NCI-H510A (cell line): ENCODE data around the gene GLDC.
A peak's percentile ranks its signal among the peaks of the same experiment; 100 is the strongest.
"Not testable (repeated sequence)": the region's sequence is repeated elsewhere in the genome, so short reads cannot be mapped to it uniquely, and the experiment has no call there.

Source experiments
- DNase-seq: peaks from one replicate; lab custom pipeline; 2025; lab: John Stamatoyannopoulos, UW

Gene GLDC

DNA sequence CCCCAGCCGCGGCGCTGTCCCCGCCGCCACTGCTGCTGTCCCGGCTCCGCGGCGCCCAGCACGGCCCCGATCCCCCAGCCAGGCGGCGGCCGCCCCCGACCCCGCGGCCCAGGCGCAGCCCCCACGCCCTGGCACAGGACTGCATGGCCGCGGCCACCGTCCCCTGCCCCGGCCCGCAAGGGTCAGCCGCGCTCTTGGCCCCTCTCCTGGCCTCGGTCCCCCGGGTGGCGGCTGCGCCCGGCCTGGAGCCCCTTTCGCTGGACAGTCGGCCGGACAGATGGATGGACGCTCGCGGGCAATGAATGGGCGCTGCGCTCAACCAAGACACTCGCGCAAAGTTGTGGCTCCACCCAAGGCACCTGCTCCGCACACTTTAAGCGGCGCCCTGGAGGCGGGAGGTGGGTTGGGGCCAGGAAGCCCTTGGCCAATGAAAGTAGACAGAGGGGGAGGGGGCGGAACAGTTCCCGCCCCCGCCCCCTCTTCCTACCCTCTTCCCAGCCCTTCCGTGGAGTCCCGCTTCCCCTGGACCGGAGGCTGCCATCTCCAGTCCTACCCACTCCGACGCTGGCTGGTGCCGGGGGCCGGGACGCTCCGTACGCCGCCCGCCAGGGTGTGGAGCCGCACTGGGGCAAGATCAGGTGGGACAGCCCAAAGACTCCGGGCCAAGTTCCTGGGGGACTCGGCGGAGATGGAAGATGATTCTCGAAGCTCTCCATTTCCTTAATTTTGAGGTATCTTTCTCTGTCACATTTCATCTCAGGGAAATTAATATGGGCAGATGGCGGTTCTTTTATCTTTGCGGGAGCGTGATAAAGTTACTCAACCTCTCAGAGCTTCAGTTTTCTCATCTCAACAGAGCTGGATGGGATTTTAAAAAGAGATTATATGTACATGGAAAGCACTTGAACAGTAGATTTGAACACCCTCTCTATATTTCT lies at the start of gene GLDC:
Gene GLDC (minus strand): TSS at position 375 of the 938 bp plus-strand sequence. CDS start 230 bp downstream, at position 145.
- DNase-seq, result peak; percentile 81

DNA sequence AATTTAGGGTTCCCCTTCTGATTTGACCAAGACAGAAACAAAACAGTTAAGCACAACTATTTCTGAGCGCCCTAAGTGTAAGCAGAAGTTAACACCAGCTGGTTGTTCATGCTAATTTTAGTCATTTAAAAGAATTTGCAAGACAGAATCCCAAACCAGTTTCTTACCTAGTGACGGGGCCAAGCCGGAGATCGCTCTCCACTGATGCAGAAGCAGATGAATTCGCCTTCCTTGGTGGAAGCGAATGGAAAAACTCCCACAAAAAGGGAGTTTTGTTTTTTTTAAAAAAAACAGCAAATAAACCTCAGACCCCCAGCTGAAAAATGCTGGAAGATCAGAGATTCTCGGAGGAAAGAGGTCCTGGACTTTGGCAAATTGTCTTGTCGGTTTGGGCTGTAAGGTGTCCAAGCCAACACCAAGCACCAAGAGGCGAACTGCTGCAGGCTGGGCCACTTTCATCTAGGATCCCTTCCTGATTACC lies 47.4 kb upstream of the GLDC start:
- DNase-seq, result no peak

DNA sequence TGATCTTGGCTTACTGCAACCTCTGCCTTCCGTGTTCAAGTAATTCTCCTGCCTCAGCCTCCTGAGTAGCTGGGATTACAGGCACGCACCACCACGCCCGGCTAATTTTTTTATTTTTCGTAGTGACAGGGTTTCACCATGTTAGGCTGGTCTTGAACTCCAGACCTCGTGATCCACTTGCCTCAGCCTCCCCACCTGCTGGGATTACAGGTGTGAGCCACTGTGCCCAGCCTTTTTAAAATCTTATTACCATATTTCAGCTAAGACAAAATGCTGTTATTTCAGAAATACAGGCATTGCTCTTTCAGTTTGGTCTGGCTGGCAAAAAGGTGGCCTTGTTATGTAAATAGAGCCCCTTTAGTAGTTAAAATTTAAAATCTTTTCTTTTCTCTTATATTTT lies 46.9 kb upstream of the GLDC start:
- no peak for DNase-seq

DNA sequence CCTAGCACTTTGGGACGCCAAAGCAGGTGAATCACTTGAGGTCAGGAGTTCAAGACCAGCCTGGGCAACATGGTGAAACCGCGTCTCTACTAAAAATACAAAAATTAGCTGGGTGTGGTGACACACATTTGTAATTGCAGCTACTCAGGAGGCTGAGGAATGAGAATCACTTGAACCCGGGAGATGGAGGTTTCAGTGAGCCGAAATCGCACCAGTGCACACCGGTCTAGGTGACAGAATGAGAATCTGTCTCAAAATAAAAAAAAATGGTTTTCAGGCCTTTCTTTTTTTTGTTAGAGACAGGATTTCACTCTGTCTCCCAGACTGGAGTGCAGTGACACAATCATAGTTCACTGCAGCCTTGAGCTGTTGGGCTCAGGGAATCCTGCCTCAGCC lies 45.1 kb upstream of the GLDC start:
- not testable (repeated sequence) for DNase-seq

DNA sequence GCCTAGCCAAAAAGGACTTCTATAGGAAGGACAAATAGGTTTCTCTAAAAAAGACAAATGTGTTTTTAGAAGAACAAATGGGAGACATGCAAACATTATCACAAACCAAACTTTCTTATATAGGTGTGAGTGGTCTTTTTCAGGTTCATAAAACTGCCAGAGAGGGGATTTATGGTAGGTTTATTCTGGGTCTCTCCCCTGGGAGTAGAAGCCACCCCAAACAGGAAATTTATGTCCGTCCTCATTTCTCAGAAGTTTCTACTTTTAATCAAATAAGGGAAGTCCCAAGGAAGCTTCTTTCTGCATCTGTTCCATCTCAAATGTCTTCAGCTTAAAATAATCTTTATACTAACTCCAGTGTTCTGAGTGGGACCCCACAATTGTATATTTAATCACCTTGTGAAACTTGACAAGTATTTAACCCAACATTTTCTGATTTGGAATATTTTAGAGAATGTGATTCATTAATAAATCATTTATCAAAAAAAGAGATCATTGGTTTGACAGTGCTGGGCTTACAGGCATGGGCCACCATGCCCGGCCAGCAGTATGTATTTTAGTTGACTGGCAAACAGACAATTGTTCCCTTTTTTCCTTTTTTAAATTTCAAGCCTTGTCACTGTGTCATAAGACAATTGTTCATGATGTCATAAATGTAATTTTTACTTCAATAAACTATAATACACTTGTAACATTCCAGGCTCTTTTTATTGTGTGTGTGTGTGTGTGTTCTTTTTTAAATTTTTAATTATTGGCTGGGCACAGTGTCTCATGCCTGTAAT lies 44.6 kb upstream of the GLDC start:
- no peak for DNase-seq

DNA sequence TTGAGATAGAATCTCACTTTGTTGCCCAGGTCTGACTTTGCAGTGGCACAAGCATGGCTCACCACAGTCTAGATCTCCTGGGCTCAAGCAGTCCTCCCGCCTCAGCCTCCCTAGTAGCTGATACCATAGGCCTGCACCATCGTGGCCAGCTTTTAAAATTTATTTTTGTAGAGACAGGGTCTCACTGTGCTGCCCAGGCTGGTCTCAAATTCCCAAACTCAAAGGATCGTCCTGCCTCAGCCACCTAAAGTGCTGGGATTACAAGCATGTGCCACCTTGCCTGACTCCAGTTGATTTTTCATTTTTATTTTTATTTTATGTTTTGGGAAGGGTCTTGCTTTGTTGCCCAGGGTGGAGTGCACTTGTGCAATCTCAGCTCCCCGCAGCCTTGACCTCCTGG lies 41.7 kb upstream of the GLDC start:
- DNase-seq, result no peak

DNA sequence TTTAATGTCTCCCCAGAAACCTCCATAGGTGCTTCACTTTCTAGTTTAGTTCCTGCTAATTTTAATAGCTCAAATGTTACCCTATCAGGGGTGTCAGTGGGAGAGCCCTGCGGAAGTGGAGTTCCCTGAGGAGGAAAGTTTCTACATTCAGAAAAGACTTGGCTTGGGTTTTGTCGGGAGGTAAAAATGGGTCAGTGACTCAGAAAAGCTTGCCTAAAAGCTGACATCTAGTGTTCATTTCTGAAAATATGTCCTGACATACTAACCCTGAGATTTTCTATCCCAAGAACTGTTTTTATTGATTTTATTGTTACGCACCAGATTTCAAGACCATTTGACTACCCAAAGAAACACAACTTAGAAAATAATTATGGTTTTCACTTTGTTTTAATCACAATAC lies 40.9 kb upstream of the GLDC start:
- DNase-seq, result no peak

DNA sequence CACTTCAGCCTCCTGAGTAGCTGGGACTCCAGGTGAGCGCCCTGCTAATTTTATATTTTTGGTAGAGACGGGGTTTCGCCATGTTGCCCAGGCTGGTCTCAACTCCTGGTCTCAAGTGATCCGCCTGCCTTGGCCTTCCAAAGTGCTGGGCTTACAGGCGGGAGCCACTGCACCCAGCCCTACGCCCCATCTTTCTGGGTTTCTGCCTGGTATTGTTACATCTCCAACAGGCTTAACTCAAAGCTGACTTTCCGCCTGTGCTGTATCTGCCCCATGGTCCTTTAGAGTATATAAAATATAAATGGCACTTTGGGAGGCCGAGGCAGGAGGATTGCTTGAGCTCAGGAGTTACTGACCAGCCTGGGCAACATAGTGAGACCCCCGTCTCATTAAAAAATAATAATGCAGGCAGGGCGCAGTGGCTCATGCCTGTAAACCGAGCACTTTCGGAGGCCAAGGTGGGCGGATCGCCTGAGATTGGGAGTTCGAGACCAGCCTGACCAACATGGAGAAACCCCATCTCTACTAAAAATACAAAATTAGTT lies 36.5 kb upstream of the GLDC start:
- DNase-seq, result no peak

DNA sequence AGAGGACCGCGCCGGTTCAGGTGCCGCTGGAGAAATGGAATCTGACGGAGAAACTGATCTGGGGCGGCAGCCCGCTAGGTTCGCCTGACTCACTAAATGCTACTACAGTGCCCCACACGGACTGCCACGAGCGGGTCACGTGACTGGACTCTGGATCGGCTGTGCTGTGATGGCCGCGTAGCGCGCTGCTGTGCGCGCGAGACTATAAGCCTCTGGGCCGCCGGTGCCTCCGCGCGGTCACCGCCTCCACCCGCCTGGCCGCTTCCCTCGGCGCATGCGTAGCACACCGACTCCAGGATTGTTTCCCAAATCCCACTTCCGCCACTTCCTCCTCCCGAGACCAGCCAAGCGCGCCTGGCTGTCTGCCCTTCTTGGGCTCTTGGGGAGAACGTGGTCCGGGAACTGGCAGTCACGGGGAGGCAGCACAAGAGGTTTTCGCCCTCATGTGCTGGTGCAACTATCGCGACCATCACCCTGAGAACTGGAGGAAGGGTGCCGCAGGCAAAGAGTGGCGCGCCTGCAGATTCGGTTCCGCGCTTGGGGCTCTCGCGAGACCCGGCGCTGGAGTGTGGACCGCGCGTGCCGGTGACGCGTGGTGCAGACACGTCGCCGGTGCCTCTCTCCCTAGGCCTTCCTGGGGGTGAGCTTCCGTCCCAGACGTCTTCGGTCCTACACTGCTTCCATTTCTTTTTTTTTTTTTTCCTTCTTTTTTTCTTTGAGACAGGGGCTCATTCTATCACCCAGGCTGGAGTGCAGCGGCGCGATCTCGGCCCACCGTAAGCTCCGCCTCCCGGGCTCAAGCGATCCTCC lies 35.8 kb upstream of the GLDC start:
- DNase-seq, result peak; percentile 79

DNA sequence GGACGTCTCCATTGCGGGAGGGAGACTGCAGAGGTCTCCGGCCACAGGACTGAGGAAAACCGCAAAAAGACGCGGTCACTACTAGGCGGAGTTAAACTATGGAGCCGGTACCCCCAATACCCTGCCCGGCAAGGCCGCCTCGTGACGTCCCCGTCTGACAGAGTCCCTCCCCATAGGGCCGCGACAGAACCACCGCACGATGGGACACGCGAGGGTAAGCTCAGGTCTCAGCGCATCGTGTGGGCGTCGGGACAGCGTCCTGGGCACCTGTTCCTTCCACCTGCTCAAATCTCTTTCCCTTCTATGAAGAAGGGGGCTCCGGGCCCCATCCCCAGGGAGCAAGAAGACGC lies 35.2 kb upstream of the GLDC start:
- no peak for DNase-seq

DNA sequence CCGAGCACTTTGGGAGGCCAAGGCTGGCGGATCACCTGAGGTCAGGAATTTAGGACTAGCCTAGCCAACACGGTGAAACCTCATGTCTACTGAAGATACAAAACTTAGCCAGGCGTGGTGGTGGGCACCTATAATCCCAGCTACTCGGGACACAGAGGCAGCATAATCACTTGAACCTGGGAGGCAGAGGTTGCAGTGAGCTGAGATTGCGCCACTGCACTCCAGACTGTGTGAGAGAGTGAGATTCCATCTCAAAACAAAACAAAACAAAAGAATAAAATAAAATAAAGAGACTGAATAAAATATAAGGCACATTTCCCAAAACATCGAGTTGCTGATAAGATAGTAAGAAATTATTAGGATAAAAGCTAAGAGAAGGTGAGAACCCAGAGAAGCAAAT lies 32.3 kb upstream of the GLDC start:
- DNase-seq, result no peak

DNA sequence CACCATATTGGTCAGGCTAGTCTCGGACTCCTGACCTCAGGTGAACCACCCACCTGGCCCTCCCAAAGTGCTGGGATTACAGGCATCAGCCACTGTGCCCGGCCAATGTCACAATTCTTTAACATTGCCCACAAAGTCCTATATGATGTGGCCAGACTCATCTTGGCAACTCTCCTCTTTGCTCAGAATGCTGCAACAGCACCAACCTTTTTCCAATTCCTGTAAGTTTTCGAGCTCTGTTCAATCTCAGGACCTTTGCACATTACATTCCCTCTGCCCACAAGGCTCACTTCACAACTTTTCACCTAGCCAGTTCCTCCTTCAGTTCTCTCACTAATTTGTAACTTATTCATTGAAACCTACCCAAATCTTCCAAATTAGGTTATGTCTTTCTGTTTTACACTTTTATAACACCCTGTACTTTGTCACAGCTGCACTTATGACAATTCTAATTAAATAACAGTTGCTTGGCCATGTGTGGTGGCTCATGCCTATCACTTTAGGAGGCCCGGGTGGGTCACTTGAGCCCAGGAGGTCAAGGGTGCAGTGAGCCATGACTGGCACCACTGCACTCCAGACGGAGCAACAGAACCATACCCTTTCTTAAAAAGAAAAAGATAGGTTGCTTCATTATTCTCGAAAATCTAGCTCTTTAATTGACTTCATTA lies 30.9 kb upstream of the GLDC start:
- no peak for DNase-seq

DNA sequence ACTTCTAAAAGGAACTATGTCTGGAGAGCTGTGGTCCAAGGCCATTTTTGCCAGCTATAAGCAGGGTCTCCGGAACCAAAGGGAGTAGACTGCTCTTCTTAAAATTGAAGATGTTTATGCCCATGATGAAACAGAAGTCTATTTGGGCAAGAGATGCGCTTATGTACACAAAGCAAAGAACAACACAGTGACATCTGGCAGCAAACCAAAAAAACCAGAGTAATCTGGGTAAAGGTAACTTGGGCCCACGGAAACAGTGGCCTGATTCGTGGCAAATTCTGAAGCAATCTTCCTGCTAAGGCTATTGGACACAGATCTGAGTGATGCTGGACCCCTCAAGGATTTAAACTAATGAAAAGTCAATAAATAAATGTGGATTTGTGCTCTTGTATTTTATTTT lies 29.7 kb upstream of the GLDC start:
- no peak for DNase-seq

DNA sequence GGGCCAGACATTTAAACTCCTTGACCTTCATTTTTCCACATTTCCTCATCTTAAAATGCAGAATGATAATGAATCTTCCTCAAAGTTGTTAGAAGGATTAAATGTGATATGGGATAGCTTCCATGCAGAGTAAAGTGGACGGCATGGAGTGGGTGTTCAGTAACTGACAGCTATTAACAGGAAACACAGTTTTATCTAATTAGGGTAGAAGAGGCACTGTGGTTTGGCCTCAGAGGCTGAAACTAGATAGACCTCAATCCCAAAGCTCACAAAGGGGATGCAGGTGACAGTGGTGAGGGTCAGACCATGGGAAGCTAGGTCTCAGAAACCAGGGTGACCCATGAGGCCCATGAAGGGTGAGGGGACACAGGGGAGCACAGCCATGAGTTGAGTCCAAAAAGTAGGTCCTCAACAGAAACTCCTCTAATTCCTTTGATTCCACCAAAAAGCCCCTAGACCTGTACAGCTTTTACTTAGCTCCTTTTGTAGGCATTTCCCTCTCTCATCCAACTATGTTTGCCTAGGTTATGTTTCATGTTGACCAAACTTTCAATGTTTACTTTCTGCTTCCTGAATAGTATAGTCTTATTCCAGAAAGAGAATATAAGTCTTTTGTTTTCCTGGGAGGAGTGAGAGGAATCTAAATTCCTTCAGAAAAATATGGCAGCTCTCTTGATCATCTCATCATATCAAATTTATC lies 27.9 kb upstream of the GLDC start:
- no peak for DNase-seq

DNA sequence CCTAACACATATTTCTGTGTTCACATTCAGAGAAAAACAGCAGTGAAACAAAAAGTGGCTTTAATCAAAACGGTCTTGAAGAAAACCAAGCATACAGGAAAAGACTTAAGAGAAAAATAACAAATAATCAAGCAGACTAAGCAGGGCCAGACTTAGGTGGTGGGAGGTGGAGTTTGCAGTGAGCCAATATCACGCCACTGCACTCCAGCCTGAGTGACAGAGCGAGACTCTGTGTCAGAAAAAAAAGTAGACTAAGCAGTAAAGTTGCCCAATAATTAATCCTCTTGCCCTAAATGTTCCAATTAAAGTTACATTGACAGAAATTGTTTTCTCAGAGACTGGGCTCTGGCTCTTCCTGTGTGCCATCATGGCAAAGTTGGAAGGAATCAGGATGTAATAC lies 26.6 kb upstream of the GLDC start:
- DNase-seq, result no peak

DNA sequence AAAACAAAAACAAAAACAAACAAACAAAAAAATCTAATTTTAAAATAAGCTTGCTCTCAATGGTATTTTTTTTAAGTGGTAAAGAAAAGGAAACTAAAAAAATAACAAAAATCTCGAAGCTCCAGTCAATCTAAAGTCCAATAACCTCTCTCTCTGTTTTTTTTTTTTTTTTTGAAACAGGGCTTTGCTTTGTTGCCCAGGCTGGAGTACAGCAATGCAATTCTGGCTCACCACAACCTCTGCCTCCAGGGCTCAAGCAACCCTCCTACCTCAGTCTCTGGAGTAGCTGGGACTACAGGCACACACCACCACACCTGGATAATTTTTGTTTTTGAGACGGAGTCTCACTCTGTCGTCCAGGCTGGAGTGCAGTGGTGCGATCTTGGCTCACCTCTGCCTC lies 25.9 kb upstream of the GLDC start:
- DNase-seq, result no peak

DNA sequence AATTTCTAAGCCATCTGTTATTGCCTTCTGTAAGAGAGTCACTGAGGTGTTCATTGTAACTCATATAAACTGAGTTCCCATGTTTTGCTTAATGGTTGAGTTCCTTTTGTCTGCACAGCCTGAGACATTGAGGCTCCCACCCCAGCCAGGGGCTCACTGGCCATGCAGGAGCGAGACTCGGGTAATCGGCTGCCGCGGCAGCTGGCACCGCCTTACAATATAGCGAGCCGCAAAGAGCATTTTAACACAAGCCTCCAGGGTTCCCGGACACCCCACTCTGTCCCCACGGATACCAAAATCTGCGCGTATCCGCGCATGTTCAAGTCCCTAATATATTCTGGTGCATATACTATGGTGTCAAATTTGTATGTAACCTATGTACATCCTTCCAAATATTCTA lies 24.4 kb upstream of the GLDC start:
- no peak for DNase-seq

DNA sequence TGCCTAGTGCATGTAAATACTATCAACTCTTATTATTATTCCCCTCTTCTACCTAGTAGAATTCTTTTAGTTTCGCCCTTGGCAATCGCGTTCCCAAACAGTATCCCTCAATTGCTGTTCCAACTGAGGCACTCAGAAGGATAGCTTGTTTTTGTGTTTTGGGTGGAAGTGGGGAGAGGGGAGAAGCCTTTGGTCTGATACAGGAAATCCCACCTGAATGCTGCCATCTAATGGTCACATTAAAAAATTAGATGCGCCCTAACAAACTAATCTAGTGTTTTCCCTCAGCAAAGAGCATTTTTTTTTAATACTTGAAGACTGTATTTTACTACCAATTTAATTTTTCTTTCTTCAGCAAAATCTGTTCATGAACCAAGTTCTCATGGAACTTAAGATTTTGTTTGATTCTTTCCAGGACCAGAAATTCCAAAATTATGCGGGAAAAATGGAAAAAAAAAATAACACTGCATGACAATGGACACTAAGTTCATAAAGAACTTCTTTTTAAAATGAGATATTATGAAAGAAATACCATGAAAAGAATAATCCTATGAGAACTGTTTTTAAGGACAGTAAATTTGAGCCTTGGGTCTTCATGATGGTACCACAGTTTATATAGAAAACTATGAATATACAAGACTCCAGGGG lies 22.2 kb upstream of the GLDC start:
- no peak for DNase-seq

DNA sequence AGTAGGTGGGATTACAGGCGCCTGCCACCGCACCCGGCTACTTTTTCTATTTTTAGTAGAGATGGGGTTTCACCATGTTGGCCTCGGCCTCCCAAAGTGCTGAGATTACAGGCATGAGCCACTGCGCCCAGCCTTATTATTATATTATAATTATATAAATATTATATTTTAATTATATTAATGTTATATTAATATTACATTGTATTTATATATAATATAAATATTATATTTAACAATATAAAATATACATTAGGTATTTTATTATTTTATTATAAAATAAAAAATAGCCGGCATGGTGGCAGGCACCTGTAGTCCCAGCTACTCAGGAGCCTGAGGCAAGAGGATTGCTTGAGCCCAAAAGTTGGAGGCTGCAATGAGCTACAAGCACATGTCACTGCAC lies 21.6 kb upstream of the GLDC start:
- no peak for DNase-seq

DNA sequence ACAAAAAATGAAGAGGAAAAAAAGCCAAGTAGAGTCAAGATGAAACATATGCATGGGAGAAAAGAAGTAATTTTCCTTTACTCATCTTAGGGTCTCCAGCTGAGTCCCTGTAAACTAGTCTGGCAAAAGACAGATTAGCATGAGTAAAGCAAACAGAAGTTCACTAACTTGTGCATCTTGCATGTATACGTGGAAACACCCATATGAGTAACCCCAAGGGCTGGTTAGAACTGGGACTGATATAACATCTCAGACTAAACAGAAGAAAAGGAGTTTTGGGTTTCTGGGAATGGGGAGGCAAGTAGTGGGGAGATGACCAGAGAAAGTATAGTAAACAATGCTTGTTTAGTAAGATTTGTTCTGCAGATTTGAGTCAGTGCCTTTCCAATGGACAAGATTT lies 20.1 kb upstream of the GLDC start:
- DNase-seq, result no peak
